IPS-NIHi7 (cell line): Measurements from ENCODE around the gene ATXN7L1.
"Not testable (repeated sequence)": the region's sequence is repeated elsewhere in the genome, so short reads cannot be mapped to it uniquely, and the experiment has no call there.

Experiments used
- DNase-seq: peaks from one replicate; pipeline ENCODE4 v3.0.0; 2012; ENCODE audit warnings: mixed read lengths; ENCODE audit errors: extremely low spot score

The ATXN7L1 gene

DNA sequence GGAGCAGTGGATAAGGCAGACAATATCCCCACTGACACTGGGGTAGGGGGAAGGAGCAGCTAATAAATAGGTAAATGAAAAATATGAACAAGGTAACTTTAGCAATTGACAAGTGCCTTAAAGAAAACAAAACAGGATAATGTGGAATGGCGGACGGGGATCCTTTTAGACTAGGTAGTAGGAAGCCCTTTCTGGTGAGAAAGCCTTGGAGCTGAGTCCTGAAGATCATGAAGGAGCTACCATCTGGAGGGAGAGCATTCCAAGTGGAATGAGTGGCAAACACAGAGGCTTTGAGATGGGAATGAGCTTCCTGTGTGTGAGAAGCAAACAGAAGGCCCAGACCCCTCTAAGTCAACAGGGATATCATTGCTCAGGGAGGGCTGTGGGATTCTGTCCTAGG is 16.0 kb upstream of the ATXN7L1 start:
- no peak for DNase-seq

DNA sequence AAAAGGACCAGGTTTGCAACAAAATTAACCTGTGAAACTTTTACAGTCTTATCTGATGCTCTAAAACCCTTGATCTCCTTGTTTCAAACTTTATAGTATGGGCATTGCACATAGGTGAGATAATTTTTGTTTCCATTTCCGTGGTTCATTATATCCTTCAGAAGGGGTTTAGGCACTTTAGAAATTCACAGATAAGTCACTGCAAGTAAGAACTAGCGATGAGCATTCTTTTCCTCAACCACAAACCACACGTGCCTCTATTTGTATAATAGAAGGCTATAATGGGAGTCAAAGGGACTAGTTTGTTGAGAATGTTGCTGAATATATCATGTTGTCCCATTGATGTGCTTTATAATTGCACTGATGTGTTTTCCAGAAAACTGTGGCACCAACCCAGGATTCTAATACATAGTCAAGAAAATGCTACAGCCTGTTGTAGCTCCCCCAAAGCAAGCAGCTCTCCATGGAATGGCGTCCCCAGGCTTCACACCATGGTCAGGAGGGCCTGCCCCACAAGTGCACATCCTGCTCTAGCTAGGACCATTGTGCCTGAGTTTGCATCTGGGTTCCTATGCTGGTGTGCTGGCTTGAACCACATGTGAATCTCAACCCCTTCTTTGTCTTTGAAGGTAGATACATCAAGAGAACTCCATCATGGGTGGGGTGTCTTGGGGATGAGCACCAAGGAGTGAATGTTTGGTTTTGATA is 14.0 kb upstream of the ATXN7L1 start:
- DNase-seq: no peak

DNA sequence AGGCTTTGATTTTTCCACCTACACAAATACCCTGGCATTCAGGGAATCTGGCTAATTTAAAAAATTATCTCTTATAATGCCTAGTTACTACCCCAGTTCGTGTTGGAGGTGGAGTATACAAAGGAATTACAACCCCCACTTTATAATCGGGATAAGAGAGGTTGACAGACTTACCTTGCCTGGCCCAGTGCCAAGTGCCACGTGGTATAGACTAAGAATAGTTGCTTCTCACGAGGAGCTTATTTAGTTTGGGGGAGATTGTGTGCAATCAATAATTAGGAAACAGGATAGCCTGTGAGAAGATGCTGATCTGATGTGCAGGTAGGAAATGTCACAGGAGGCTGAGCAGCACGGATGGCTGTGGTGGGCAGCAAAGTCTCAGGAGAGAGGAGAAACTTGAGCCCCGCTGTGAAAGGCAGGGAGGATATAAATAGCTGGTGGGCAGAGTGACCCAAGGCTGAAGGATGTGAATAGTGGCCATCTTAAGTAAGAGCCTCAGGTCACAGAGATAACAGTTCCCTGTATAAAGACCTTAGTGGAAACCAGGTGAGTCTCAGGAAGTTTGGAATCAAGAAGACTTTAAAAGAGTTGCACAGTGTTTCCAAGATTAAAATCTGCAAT is 11.3 kb upstream of the ATXN7L1 start:
- no peak for DNase-seq

DNA sequence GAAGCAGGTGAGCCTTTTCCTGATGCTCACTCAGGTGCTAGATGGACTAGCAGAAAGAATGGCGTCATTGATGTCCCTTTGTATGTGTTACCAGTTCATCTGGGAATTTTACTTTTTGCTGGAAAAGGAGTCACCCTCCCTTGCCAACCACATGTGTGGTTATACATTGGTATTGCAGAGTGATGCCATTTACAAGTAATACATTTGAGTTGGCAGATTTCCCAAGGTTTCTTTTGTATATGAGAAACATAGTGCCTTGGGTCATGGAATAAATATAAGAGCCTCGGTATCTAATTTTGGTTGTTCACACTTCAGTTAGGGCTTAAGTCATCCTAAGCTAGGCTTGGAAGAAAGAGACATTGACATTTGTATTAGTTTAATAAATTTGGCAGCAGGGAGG is 10.4 kb upstream of the ATXN7L1 start:
- DNase-seq: no peak

DNA sequence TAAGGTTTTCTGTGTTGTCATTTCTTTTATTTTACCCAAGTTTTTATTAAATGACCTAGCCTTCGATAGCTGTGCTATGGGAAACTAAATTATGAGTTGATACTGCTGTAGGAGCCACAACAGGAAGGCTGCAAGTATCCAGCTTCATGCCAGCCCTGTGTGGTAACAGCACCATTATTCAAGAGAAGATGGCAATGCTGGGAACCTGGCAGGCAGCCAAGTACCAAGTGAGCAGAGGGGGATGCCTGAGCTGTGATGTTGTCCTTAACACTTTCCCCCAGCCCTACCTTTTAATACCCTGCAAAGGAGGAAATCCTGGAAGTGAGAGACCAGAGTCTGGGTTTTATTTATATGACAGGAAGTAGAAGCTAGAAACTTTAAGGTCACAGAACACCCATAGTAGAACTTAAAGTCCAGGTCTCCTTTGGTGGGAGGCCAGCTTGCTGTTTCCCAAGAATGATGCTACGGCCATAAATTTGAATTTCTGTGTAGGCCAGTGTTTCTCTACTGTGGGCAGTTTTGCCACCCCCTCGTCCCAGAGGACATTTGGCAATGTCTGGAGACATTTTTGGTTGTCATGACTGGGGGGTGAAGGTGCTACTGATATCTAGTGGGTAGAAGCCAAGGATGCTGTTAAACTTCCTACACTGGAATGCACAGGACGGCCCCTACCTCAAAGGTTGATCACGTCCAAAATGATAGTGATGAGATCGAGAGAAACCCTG is 9.2 kb upstream of the ATXN7L1 start:
- DNase-seq: no peak

DNA sequence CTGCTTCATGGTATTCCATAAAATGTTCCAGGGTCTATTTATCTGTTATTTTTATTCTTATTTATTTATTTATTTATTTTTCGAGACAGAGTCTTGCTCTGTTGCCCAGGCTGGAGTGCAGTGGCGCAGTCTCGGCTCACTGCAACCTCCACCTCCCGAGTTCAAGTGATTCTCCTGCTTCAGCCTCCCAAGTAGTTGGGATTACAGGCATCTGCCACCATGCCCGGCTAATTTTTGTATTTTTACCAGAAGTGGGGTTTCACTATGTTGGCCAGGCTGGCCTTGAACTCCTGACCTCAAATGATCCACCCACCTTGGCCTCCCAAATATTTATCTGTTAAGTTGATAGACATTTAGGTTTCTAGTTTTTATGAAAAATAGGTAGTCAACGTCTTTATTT is 6.8 kb upstream of the ATXN7L1 start:
- DNase-seq: not testable (repeated sequence)

DNA sequence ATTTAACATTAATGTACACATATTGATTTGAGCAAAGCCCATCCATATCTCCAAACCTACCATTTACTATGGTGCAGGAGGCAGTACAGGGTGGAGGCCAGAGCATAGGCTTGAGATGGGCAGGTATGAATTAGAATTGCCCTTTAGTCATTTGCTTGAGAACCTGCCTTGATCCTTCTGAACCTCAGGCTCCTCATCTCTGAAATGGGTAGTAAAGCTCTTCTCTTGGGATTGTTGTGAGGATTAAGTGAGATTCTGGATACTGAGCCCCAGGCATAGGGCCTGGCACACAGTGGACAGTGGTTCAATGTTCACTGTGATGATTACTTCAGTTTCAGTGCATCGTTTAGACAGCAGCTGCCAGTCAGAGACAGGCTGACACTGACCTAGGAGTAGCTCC is 5.0 kb upstream of the ATXN7L1 start:
- DNase-seq: no peak

DNA sequence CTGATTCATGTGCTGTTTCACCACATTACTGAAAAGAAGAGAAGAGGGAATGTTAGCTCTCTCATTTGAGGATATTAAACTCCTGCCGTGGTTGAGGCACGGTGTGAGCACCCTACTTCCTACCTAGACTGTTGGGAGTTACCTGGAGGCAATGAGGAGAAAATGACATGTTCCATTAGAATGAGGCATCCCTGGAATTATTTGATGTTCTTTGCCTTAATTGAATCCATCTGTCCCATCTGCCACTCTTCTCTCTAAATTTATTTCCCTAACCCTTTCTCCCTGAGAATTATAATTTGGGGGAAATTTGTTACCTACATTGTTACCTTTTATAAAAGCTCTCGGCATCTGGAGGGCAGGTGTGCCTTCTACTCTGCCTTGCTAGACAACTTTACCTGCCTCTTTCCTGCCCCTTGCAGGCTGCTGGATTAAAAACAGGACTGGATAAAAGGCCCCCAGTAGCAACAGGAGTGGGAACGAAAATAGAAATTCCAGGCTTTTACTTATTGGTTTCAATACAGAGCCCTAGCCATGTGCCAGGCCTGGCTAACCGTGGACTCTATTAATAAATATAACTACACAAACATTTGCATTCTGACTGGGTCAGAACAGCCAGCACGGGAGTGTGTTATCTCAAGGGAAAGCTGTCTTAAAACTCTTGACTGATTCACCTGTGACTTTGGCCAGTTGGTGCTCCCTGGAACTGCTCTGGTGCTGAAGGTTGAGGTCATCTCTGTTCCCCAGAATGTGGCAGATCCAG is 4.4 kb upstream of the ATXN7L1 start:
- DNase-seq: no peak

DNA sequence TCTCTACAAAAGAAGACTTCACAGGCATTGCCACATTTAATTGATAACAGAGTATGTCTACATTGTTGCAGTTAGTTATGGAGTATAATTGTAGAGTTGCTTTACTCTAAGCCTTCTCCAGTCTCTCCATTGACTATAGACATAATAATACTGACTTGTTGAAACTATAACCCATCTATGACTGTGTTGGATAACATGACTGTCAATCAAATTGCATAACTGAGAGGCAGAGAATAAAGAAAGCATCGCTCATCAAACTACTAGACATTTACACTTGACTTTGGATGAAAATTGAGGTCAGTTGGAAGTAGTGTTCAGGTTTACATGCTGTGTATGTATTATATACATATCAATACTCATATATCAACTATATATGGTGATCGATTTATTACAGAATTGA is 3.4 kb upstream of the ATXN7L1 start:
- DNase-seq: no peak

DNA sequence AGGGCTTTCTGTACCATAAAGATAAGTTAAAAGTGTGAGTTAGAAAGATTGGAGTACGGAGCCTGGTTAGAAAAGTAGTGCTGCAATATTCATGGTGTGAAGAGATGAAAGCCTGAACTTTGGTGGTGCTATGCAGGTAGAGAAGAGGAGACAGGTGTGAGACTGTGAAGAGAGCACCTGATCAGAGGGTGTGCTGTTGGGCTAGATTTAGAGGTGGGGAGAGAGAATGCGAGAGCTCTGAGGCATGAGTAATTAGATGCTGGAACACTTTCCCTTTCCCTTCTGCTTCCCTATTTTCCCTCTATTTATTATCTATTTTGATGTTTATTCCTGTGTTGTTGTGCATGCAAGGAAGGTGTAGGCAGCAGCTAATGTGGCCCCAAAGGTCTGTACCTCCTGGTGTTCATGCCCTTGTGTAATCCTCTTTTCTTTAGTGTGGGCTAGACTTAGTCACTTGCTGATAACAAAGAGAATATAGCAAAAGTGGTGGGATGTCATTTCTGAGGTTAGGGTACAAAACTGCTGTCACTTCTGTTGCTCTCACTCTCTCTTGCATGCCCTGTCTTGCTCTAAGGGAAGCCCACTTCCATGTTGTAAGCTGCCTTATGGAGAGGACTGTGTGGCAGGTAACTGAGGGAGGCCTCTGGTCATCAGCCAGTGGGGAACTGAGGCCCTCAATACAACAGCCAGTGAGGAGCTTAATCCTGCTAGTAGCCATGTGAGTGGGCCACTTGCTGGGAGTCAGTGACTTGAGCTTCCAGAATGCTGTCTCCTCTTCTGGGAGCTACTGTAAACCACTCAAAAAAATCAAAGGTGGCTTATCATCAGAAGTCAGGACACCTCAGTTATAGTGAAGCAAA is 2.6 kb upstream of the ATXN7L1 start:
- no peak for DNase-seq

DNA sequence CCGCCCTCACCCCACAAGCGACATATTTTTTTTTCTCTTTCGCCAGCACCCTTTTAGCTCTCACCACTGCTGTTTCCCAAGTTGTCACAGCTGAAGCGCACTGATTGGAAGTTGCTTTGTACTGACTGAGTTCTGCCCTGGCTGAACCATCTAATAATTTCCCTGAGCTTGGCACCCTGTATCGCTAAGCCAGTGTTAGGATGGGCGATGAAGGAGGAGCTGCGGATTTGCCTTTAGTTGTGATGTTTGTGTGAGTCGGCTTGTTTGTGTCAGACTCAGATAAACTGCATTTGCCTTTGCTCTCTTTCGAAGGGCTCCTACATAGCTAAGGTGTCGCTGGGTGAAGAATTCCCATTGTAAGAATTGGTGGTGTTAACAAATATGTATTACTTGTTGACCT is 1.3 kb upstream of the ATXN7L1 start:
- no peak for DNase-seq

DNA sequence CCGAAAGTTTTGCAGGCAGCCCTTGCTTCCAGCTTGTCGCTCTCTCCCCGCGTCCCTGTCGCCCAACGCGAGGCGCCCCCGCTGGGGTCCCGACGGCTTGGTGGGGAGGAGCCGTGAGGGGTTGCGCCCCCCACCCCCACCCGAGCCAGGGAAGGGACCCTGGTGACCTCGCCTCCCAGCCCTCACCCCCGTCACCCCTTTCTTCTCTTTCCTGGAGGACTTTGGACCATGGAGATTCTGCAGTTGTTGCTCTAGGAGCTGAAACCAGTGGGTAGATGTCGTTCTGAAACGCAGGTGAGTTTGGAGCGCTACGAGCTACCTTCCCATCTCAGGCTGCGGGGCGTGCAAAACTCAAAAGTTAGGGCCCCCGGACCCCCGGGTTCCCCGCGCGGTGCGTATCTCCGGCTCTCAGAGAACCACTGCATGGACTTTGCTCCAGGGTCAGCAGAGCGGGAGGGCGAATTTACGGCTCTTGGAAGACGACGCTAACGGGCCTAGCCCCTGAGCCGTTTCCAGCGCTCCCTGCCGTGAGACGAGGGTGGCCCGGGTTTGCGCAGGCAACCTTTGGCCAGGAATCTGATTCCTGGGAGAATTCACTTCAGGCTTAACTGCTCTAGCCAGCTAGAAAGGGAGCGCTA is 684 bp upstream of the ATXN7L1 start:
- peak; percentile 67 for DNase-seq

DNA sequence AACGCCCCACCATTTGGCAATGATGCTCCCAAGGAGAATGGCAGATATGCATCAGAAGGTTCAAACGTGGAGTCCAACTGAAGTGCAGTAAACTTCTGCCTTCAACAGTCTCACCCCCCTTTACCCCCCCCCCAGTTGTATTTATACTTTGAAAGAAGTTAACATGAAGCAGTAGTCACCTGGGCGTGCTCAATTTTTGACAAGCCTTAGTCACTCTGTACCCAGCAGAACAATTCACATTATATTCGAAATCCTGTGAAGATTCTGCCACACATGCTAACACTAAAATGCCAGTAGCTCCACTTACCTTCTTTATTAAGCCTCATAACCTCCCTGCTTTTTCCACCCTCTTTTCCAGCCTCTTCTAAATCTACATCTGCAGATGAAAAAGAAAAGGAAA is 894 bp downstream of the ATXN7L1 start:
- no peak for DNase-seq

DNA sequence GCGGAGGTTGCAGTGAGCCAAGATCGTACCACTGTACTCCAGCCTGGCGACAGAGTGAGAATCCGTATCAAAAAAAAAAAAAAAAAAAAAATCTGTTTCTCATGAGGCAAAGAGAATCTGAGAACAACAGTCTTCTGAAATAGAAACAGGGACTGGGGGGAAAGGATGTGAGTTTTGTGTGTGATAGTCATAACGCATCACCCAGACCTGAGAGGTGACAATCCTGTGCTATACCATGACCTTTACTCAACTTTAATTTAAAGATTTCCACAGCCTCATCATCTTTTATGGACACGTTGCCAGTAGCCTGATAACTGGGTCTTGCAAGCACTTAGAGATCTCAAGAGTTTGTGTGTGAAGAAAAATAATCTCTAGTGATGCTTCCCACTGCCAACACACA is 2.3 kb downstream of the ATXN7L1 start:
- DNase-seq: no peak

DNA sequence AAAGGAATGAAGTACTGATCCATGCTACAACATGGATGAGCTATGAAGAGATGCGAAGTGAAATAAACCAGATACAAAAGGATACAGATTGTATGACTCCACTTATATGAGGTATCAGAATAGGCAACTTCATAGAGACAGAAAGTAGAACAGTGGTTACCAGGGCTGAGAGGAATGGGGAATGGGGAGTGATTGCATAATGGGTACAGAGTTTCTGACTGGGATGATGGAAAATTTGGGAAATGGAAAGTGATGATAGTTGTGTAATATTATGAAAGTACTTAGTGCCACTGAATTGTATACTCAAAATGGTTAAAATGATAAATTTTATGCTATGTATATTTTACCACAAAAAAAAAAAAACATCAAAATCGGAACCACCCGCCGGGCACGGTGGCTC is 3.9 kb downstream of the ATXN7L1 start:
- DNase-seq: no peak

DNA sequence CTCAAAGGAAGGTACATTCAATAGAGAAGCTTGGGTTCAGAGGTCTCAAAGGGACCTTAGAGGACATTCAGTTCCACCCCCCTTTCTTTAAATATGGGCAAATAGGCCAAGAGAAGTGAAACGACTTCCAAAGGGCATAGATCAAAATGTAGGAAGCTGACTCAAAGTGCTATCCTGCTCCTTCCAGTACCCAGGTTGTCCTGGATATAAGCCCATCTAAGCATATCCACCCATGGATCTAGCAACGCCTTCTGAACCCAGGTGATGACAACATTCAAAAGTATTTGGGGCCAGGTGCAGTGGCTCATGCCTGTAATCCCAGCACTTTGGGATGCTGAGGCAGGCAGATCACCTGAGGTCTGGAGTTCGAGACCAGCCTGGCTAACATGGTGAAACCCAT is 5.3 kb downstream of the ATXN7L1 start:
- no peak for DNase-seq

DNA sequence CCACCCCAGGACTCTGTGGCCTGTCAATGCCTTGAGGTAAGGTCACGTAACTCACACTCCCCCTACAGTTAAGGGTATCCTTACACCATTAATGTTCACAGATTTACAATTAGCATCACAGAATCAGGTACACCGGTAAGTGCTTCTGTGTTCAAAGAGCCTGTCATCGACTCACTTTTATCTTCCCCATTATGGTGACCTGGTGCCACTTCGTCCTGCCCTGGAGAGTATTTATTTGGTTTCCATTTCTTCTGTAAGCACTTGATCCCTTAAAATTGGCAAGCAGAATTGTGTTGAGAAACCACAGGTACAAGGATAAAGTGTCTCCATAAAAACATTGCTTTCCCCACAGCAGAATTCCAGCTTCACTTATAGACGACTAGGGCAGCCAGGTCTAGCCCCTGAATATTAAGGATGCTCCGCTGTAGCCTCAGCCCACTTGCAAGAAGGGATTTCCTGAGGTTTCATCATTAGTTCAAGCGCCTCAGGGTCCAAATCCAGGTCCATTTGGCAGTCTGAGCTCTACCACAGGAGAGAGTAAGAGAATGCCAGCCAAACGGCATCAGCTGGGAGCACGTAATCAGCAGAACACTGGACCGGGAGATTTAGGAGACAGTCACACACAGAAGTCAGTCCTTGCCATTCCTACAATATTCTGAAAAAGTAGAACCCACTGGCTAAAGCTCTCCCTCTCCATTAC is 10.1 kb downstream of the ATXN7L1 start:
- no peak for DNase-seq

DNA sequence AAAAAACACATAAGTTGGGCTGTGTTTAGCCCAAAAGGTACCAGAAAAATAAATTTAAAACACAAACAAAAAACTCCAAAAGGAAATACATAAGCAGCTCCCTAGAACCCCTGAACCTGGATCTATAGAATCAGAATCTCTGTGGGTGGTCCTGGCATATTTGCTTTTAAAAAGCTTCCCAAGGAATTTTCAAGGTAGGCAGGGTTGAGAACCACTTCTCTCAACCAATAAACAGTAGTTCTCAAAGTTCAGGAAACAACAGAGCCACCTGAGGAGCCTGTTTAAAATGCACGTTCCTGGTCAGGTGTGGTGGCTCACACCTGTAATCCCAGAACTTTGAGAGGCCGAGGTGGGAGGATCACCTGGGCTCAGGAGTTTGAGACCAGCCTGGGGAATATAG is 12.5 kb downstream of the ATXN7L1 start:
- DNase-seq: no peak

DNA sequence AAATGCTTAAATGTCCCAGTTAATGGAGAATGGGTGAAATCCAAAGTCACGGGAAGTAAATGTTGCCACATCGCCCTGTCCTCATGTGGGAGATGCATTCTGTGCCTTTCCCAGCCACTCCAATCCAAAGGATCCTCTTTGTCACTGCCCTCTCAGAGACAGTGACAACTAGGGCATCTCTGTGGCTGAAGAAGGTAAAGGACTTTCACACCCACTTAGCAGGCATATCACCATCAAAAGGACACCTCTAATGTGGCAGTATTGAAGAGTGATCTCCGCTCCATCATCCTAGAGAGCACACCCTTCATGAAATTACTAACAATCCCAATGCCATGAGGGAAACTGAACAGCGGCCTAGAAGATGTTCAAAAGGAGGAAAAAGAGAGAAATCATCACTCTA is 13.6 kb downstream of the ATXN7L1 start:
- DNase-seq: no peak

DNA sequence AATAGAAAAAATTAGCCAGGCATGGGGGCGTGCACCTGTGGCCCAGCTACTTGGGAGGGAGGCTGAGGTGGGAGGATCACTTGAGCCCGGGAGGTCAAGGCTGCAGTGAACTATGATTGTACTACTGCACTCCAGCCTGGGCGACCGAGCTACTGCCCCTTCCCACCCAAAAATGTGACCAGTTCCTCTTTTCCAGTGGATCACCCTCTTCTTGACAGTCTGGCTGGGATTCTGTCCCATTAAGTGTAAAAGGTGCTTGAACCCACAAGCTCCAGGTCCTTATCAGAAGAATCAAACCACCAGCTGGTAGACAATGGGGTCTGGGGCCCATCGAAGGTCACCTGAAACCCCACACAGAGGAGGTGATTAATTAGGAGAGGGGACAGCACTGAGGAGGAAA is 14.1 kb downstream of the ATXN7L1 start:
- DNase-seq: no peak
